HG02840 (cell line): ENCODE results near the gene HECTD2.

Experiments used
- ATAC-seq: cut with Tn5 transposase; IDR thresholded peaks from one replicate; pipeline ENCODE4 v1.9.1; 2021; ENCODE audit warnings: mild to moderate bottlenecking, moderate library complexity, moderate number of reproducible peaks; ENCODE audit not compliant: unreplicated experiment, low FRiP score

The HECTD2 gene

GRCh38 chr10:91471602-91472001, 61.5 kb downstream of the HECTD2 start:
- no peak for ATAC-seq

- no peak for ATAC-seq
Measured at GRCh38 chr10:91472911-91473310, 62.8 kb downstream of the HECTD2 start.

GRCh38 chr10:91474009-91474408, 63.9 kb downstream of the HECTD2 start:
- no peak for ATAC-seq

GRCh38 chr10:91477236-91477635, 67.1 kb downstream of the HECTD2 start:
- ATAC-seq: no peak

- ATAC-seq: no peak
Measured at GRCh38 chr10:91479583-91479982, 69.4 kb downstream of the HECTD2 start.

- ATAC-seq: no peak
Measured at GRCh38 chr10:91487911-91488582, 77.9 kb downstream of the HECTD2 start.

- no peak for ATAC-seq
Measured at GRCh38 chr10:91493313-91493712, 83.2 kb downstream of the HECTD2 start.

GRCh38 chr10:91495402-91495801, 85.3 kb downstream of the HECTD2 start:
- ATAC-seq: no peak

- ATAC-seq: no peak
Measured at GRCh38 chr10:91496016-91496415, 85.9 kb downstream of the HECTD2 start.

GRCh38 chr10:91511549-91512330, 101.6 kb downstream of the HECTD2 start:
- ATAC-seq: no peak

GRCh38 chr10:91512458-91512857, 102.3 kb downstream of the HECTD2 start:
- no peak for ATAC-seq

- ATAC-seq: no peak
Measured at GRCh38 chr10:91513598-91514424, 103.7 kb downstream of the HECTD2 start.

- no peak for ATAC-seq
Measured at GRCh38 chr10:91514787-91515186, 104.6 kb downstream of the HECTD2 start.

GRCh38 chr10:91517394-91517793, 107.2 kb downstream of the HECTD2 start:
- ATAC-seq: no peak

GRCh38 chr10:91519899-91520514, 109.9 kb downstream of the HECTD2 start:
- no peak for ATAC-seq

GRCh38 chr10:91520661-91521060, 110.5 kb downstream of the HECTD2 start:
- ATAC-seq: no peak

GRCh38 chr10:91521439-91521838, 111.3 kb downstream of the HECTD2 start:
- no peak for ATAC-seq

- no peak for ATAC-seq
Measured at GRCh38 chr10:91525896-91526712, 116.0 kb downstream of the HECTD2 start.

- no peak for ATAC-seq
Measured at GRCh38 chr10:91528080-91528479, 117.9 kb downstream of the HECTD2 start.

- ATAC-seq: no peak
Measured at GRCh38 chr10:91528768-91529167, 118.6 kb downstream of the HECTD2 start.
